GM12874 (cell line): ENCODE data around the gene PARVG.

Experiments used
- CTCF ChIP-seq: IDR thresholded peaks from 2 replicates; pipeline ENCODE4 v1.5.1; 2011; ENCODE audit warnings: low read depth, mild to moderate bottlenecking, control low read depth, low read length, moderate library complexity; ENCODE audit not compliant: insufficient read depth

Gene PARVG

GRCh38 chr22:44197271-44197670 lies 16.5 kb downstream of the PARVG start:
- TF ChIP-seq CTCF = no peak

- TF ChIP-seq CTCF = no peak
Observed at GRCh38 chr22:44199164-44199563, 18.4 kb downstream of the PARVG start.

- no peak for TF ChIP-seq CTCF
Observed at GRCh38 chr22:44199866-44200265, 19.1 kb downstream of the PARVG start.

GRCh38 chr22:44200451-44200850 lies 19.7 kb downstream of the PARVG start:
- no peak for TF ChIP-seq CTCF

GRCh38 chr22:44200855-44201550 lies 20.3 kb downstream of the PARVG start:
- TF ChIP-seq CTCF = no peak

- no peak for TF ChIP-seq CTCF
Observed at GRCh38 chr22:44201665-44202064, 20.9 kb downstream of the PARVG start.

GRCh38 chr22:44202261-44202789 lies 21.6 kb downstream of the PARVG start:
- no peak for TF ChIP-seq CTCF
